GM12878 (cell line): Measurements from ENCODE around the gene NKX1-2. TPM values are rescaled to one million over a fixed set of nuclear protein-coding genes. Genes with fewer than 3 reads are reported as not detected.

ENCODE experiments used
- ATAC-seq: fragments of 200-7000 bp; cut with Tn5 transposase; 3 replicates; pipeline ENCODE4 v1.9.1; 2020; ENCODE audit warnings: mild to moderate bottlenecking, moderate library complexity
- BruUV-seq: library from RNA; stranded (reverse); fragments of 400-500 nt; replicated peaks from 2 replicates; lab custom pipeline; 2021; lab: Mats Ljungman, UMichigan
- CTCF ChIA-PET: fragments of 300-600 bp; sonication (Branson Sonifier 250); formaldehyde crosslinking; extraction: SDS; loops from one replicate; lab custom pipeline; 2021; ENCODE audit warnings: inconsistent platforms; lab: Yijun Ruan, JAX
- POLR2A ChIA-PET: fragments of 350-600 bp; formaldehyde crosslinking; extraction: SDS; loops from one replicate; lab custom pipeline; 2021; ENCODE audit warnings: inconsistent platforms; lab: Charles Lee
- RAD21 ChIA-PET: fragments of 300-600 bp; sonication (Branson Sonifier 250); formaldehyde crosslinking; loops from one replicate; lab custom pipeline; 2023; ENCODE audit warnings: antibody characterized with exemption; ENCODE audit not compliant: unreplicated experiment; lab: Charles Lee
- SMC1A ChIA-PET: fragments of 300-600 bp; sonication (Branson Sonifier 250); formaldehyde crosslinking; loops from one replicate; lab custom pipeline; 2023; ENCODE audit not compliant: unreplicated experiment, uncharacterized antibody; lab: Charles Lee
- DNase-seq: peaks from one replicate; pipeline ENCODE4 v3.0.0-alpha.2; 2011; ENCODE audit warnings: low read depth, low spot score
- FAIRE-seq: peaks from 3 replicates; lab custom pipeline; 2011; peaks lifted over from hg19 to GRCh38; lab: Jason Lieb, UNC
- H2AFZ ChIP-seq: 2 replicates; pipeline ENCODE4 v1.6.0; 2011; ENCODE audit warnings: low read depth, low read length, control low read depth; ENCODE audit not compliant: control insufficient read depth
- H3K27ac ChIP-seq: 2 replicates; pipeline ENCODE4 v1.5.1; 2011; ENCODE audit warnings: control low read depth; ENCODE audit not compliant: control insufficient read depth, insufficient read depth
- H3K27me3 ChIP-seq, 2 experiments: replicated peaks in 1 of 2; 2 replicates each; pipeline versions ENCODE4 v1.6.0 to v1.6.1; 2011; ENCODE audit warnings: low read length in 1 of 2; ENCODE audit not compliant: control insufficient read depth in 2 of 2, insufficient read depth in 2 of 2
- H3K36me3 ChIP-seq, 2 experiments: 2 replicates each; pipeline ENCODE4 v1.5.1; 2011; ENCODE audit warnings: low read length in 1 of 2; ENCODE audit not compliant: control insufficient read depth in 2 of 2, insufficient read depth in 2 of 2
- H3K4me1 ChIP-seq: 2 replicates; pipeline ENCODE4 v1.6.1; 2011; ENCODE audit warnings: mild to moderate bottlenecking, low read length, moderate library complexity, mixed read lengths; ENCODE audit not compliant: control insufficient read depth, insufficient read depth
- H3K4me2 ChIP-seq: 2 replicates; pipeline ENCODE4 v1.6.0; 2011; ENCODE audit warnings: control low read depth; ENCODE audit not compliant: control insufficient read depth, insufficient read depth
- H3K4me3 ChIP-seq: fragments of 200-600 bp; sonication (generic); 2 replicates; pipeline ENCODE4 v1.5.1; 2016
- H3K79me2 ChIP-seq: 2 replicates; pipeline ENCODE4 v1.6.0; 2011; ENCODE audit warnings: low read length; ENCODE audit not compliant: control insufficient read depth, insufficient read depth
- H3K9ac ChIP-seq: 2 replicates; pipeline ENCODE4 v1.8.0; 2011; ENCODE audit warnings: low read length, control low read depth, mixed read lengths; ENCODE audit not compliant: control insufficient read depth, insufficient read depth
- H3K9me3 ChIP-seq: replicated peaks from 3 replicates; pipeline ENCODE4 v1.5.1; 2011; ENCODE audit warnings: mild to moderate bottlenecking, low read length; ENCODE audit not compliant: control insufficient read depth, insufficient read depth
- H4K20me1 ChIP-seq: 2 replicates; pipeline ENCODE4 v1.6.0; 2011; ENCODE audit not compliant: control insufficient read depth, insufficient read depth
- MTA2 ChIP-seq: fragments of 450-650 bp; IDR thresholded peaks from 2 replicates; pipeline ENCODE4 v1.6.1; 2016; ENCODE audit warnings: low read depth, mild to moderate bottlenecking, moderate library complexity
- RAD51 ChIP-seq: fragments of 450-650 bp; IDR thresholded peaks from 2 replicates; pipeline ENCODE4 v1.6.1; 2016; ENCODE audit warnings: moderate library complexity, mild to moderate bottlenecking, inconsistent platforms
- SMAD1 ChIP-seq: fragments of 450-650 bp; IDR thresholded peaks from 2 replicates; pipeline ENCODE4 v1.6.1; 2018; ENCODE audit warnings: mild to moderate bottlenecking, low read depth; ENCODE audit not compliant: partially characterized antibody
- SMAD5 ChIP-seq: IDR thresholded peaks from 2 replicates; pipeline ENCODE4 v1.6.1; 2016; ENCODE audit warnings: antibody characterized with exemption, low read depth
- YY1 ChIP-seq: IDR thresholded peaks from 2 replicates; pipeline ENCODE4 v1.6.1; 2011; ENCODE audit warnings: low read depth, mild to moderate bottlenecking, low read length
- WGBS: methylation state at CpG from one replicate; pipeline ENCODE4 v1.1.6; 2016; ENCODE audit warnings: low lambda C conversion rate; ENCODE audit not compliant: insufficient replicate concordance, insufficient coverage; ENCODE audit errors: missing lambda C conversion rate; 5-methylcytosine and 5-hydroxymethylcytosine counted together
- in situ Hi-C: fragments of 300-500 bp; cut with MboI; formaldehyde crosslinking; loops from 9 replicates; pipeline ENCODE4 v1.14.3; 2018; ENCODE audit warnings: mixed read lengths
- intact Hi-C: fragments of 100-400 bp; cut with micrococcal nuclease; formaldehyde crosslinking; loops from one replicate; pipeline ENCODE4 v1.14.2; 2022; ENCODE audit not compliant: unreplicated experiment
- polyA plus RNA-seq, 11 experiments: library from polyadenylated mRNA; depleted of rRNA in 4 of 11; unstranded in 6 of 11; stranded (reverse) in 5 of 11; fragments of >200 nt; fragmentation: Nextera tagmentation in 4 of 11; fragmentation: Illumina TruSeq in 1 of 11; extraction: Ambion mirVana in 4 of 11; extraction: Trizol in 1 of 11; gene quantifications; 1 replicate in 1 of 11; 2 replicates in 10 of 11; pipeline versions ENCODE4 v1.2.1 to v1.2.3, GENCODE V29; 2011 to 2016; ENCODE audit warnings: inconsistent platforms in 2 of 11, missing spikeins in 2 of 11, low read depth in 1 of 11
- total RNA-seq, 4 experiments: library from RNA; depleted of rRNA in 3 of 4; stranded (reverse); fragments of >200 nt in 3 of 4; fragmentation: Illumina TruSeq in 1 of 4; extraction: Trizol in 1 of 4; gene quantifications; 2 replicates each; pipeline versions ENCODE4 v1.2.1 to v1.2.3, GENCODE V29; 2013 to 2021

Gene NKX1-2
- total and polyA plus RNA-seq, 10 of the 15 experiments (the other 5 are each of a cell fraction or from before 2014, with no cell fraction given), result not detected

- Histone ChIP-seq H3K27me3 (no peaks in the 10 kb centered on the region; a peak in 1 of 4 replicates), H3K79me2 (no peaks in the 10 kb centered on the region), H3K4me3 (no peak overlapping the region), H3K27ac (no peak overlapping the region), H2AFZ (no peak overlapping the region), H3K36me3 (no peaks in the 10 kb centered on the region), H3K9me3 (no peaks in the 10 kb centered on the region), H3K9ac (no peak overlapping the region), H3K4me1 (no peaks in the 10 kb centered on the region), H3K4me2 (no peak overlapping the region), H4K20me1 (no peaks in the 10 kb centered on the region)
- DNase-seq, result no peak
- in situ Hi-C loops, result no loop called here
- intact Hi-C loops, result no loop called here
- WGBS, result 80% methylated on average over 14 of the region's 14 CpGs
- no TSS peak for BruUV-seq
- TF ChIP-seq SMAD1 (no peak), YY1 (no peak)
- ChIA-PET CTCF (no interaction called here), POLR2A (no interaction called here), RAD21 (no interaction called here), SMC1A (no interaction called here)
- ATAC-seq, result no peak
- no peak for FAIRE-seq
Measured at GRCh38 chr10:124478515-124478914, 28.7 kb upstream of the NKX1-2 start.

- FAIRE-seq, result no peak
- WGBS, result 34% methylated on average over 11 of the region's 11 CpGs
- POLR2A ChIA-PET, result no interaction called here
Measured at GRCh38 chr10:124477614-124478363, 28.0 kb upstream of the NKX1-2 start.

More at GRCh38 chr10:124477614-124478363, 28.0 kb upstream of the NKX1-2 start:
- in situ Hi-C loops (no loop called here), intact Hi-C loops (no loop called here)
- Histone ChIP-seq H3K9me3 (no peaks in the 10 kb centered on the region), H3K36me3 (no peaks in the 10 kb centered on the region), H3K9ac (no peak overlapping the region), H3K4me1 (no peaks in the 10 kb centered on the region), H3K4me3 (no peak overlapping the region), H4K20me1 (no peaks in the 10 kb centered on the region), H3K27me3 (no peaks in the 10 kb centered on the region; a peak in 1 of 4 replicates), H3K4me2 (no peak overlapping the region), H3K79me2 (no peaks in the 10 kb centered on the region), H3K27ac (no peak overlapping the region), H2AFZ (no peak overlapping the region)
- no TSS peak for BruUV-seq
- CTCF ChIA-PET, result no interaction called here
- DNase-seq (no peak), ATAC-seq (no peak)
- RAD21 ChIA-PET, result no interaction called here
- SMC1A ChIA-PET, result no interaction called here
- TF ChIP-seq SMAD5, result no peak
- TF ChIP-seq RAD51, result no peak
- TF ChIP-seq MTA2, result no peak
